H1 (cell line): ENCODE measurements around the gene TMEM198. TPM values are rescaled to one million over a fixed set of nuclear protein-coding genes. Genes with fewer than 3 reads are reported as not detected.

Experiments used
- CTCF ChIA-PET: fragments of 300-600 bp; sonication (Branson Sonifier 250); formaldehyde crosslinking; loops from one replicate; lab custom pipeline; 2021; ENCODE audit not compliant: partially characterized antibody; lab: Charles Lee
- POLR2A ChIA-PET: fragments of 300-600 bp; sonication (Branson Sonifier 250); formaldehyde crosslinking; loops from one replicate; lab custom pipeline; 2021; ENCODE audit warnings: inconsistent platforms; ENCODE audit not compliant: partially characterized antibody; lab: Charles Lee
- DNase-seq, 2 experiments: peaks; one replicate each; pipeline versions ENCODE4 v3.0.0 to v3.0.0-alpha.2; 2010 to 2022; ENCODE audit warnings: low spot score in 2 of 2, low read depth in 1 of 2, mixed read lengths in 1 of 2
- FAIRE-seq: peaks from 2 replicates; lab custom pipeline; 2011; peaks lifted over from hg19 to GRCh38; lab: Jason Lieb, UNC
- H2AFZ ChIP-seq: 2 replicates; pipeline ENCODE4 v1.8.1; 2012; ENCODE audit warnings: low read length, inconsistent platforms
- H2AK5ac ChIP-seq: 2 replicates; pipeline ENCODE4 v1.6.1; 2013; ENCODE audit warnings: low read depth, low read length
- H2BK120ac ChIP-seq: replicated peaks from 2 replicates; pipeline ENCODE3; 2013; ENCODE audit warnings: low read depth, low read length, inconsistent platforms
- H2BK12ac ChIP-seq: 2 replicates; pipeline ENCODE4 v1.6.1; 2013; ENCODE audit warnings: low read depth, low read length
- H2BK15ac ChIP-seq: 2 replicates; pipeline ENCODE4 v1.6.1; 2013; ENCODE audit warnings: low read length
- H2BK20ac ChIP-seq: 2 replicates; pipeline ENCODE4 v1.6.1; 2013; ENCODE audit warnings: low read length
- H2BK5ac ChIP-seq: 2 replicates; pipeline ENCODE4 v1.6.1; 2013; ENCODE audit warnings: low read depth, low read length
- H3K14ac ChIP-seq: 2 replicates; pipeline ENCODE4 v1.6.1; 2013; ENCODE audit warnings: inconsistent platforms; ENCODE audit not compliant: insufficient read length
- H3K18ac ChIP-seq: 2 replicates; pipeline ENCODE4 v1.6.1; 2013; ENCODE audit warnings: low read length; ENCODE audit errors: extremely low read depth
- H3K23ac ChIP-seq: 2 replicates; pipeline ENCODE4 v1.6.1; 2013; ENCODE audit warnings: inconsistent platforms; ENCODE audit not compliant: insufficient read length
- H3K23me2 ChIP-seq: 2 replicates; pipeline ENCODE4 v1.6.1; 2013; ENCODE audit warnings: low read depth, low read length
- H3K27ac ChIP-seq: 2 replicates; pipeline ENCODE4 v1.6.1; 2011; ENCODE audit warnings: low read depth, low read length, inconsistent platforms
- H3K27me3 ChIP-seq, 4 experiments: replicated peaks in 1 of 4; 1 replicate in 1 of 4; 2 replicates in 3 of 4; pipeline versions ENCODE4 v1.6.1 to v1.8.1; 2011 to 2013; ENCODE audit warnings: low read length in 3 of 4, mild to moderate bottlenecking in 3 of 4, inconsistent platforms in 2 of 4, mixed read lengths in 2 of 4, moderate library complexity in 1 of 4; ENCODE audit not compliant: control insufficient read depth in 3 of 4, insufficient read depth in 3 of 4; ENCODE audit errors: extremely low read depth in 1 of 4
- H3K36me3 ChIP-seq, 4 experiments: 2 replicates each; pipeline versions ENCODE4 v1.6.1 to v1.8.1; 2011 to 2013; ENCODE audit warnings: mild to moderate bottlenecking in 4 of 4, low read length in 3 of 4, moderate library complexity in 2 of 4, control low read depth in 1 of 4, inconsistent platforms in 1 of 4; ENCODE audit not compliant: insufficient read depth in 4 of 4, control insufficient read depth in 2 of 4
- H3K4ac ChIP-seq: replicated peaks from 2 replicates; pipeline ENCODE3; 2013; ENCODE audit warnings: low read length, low read depth, mixed read lengths, inconsistent platforms; ENCODE audit not compliant: insufficient read length
- H3K4me1 ChIP-seq, 4 experiments: replicated peaks in 1 of 4; 1 replicate in 1 of 4; 2 replicates in 3 of 4; pipeline versions ENCODE4 v1.6.1 to v1.8.1; 2011 to 2013; ENCODE audit warnings: low read length in 3 of 4, inconsistent platforms in 2 of 4, mixed read lengths in 1 of 4; ENCODE audit not compliant: insufficient read depth in 4 of 4, control insufficient read depth in 3 of 4
- H3K4me2 ChIP-seq, 2 experiments: 2 replicates each; pipeline versions ENCODE4 v1.6.1 to v1.8.1; 2011 to 2013; ENCODE audit warnings: low read depth in 2 of 2, low read length in 2 of 2, control low read depth in 1 of 2, inconsistent platforms in 1 of 2, mild to moderate bottlenecking in 1 of 2; ENCODE audit not compliant: insufficient read depth in 1 of 2
- H3K4me3 ChIP-seq, 4 experiments: fragments of 200-600, 300-600 bp in 1 of 4; sonication (generic), shearing (Covaris generic), sonication (Bioruptor Twin) in 1 of 4; 2 replicates each; pipeline versions ENCODE4 v1.5.1 to v1.8.1; 2011 to 2016; ENCODE audit warnings: low read length in 4 of 4, low read depth in 3 of 4, control low read depth in 2 of 4, inconsistent platforms in 2 of 4, mild to moderate bottlenecking in 2 of 4, mixed read lengths in 1 of 4, moderate library complexity in 1 of 4; ENCODE audit not compliant: insufficient read depth in 2 of 4; ENCODE audit errors: extremely low read depth in 1 of 4
- H3K56ac ChIP-seq: replicated peaks from 2 replicates; pipeline ENCODE3; 2013; ENCODE audit warnings: low read depth, mild to moderate bottlenecking, mixed read lengths, low read length, inconsistent platforms; ENCODE audit not compliant: insufficient read length
- H3K79me1 ChIP-seq: 2 replicates; pipeline ENCODE4 v1.6.1; 2013; ENCODE audit warnings: low read depth, low read length, control low read depth
- H3K79me2 ChIP-seq, 2 experiments: 2 replicates each; pipeline versions ENCODE4 v1.6.1 to v1.8.1; 2012 to 2013; ENCODE audit warnings: low read length in 2 of 2, mild to moderate bottlenecking in 2 of 2, inconsistent platforms in 1 of 2; ENCODE audit not compliant: insufficient read depth in 2 of 2, control insufficient read depth in 1 of 2
- H3K9ac ChIP-seq, 4 experiments: replicated peaks in 1 of 4; 1 replicate in 1 of 4; 2 replicates in 3 of 4; pipeline versions ENCODE4 v1.6.1 to v1.8.1; 2011 to 2013; ENCODE audit warnings: low read depth in 3 of 4, low read length in 3 of 4, control low read depth in 2 of 4, mild to moderate bottlenecking in 2 of 4, moderate library complexity in 2 of 4, inconsistent platforms in 1 of 4; ENCODE audit errors: extremely low read depth in 1 of 4
- H3K9me3 ChIP-seq, 2 experiments: 2 replicates each; pipeline versions ENCODE4 v1.6.1 to v1.8.1; 2012 to 2013; ENCODE audit warnings: mild to moderate bottlenecking in 2 of 2, moderate library complexity in 2 of 2, control low read depth in 1 of 2, inconsistent platforms in 1 of 2, low read depth in 1 of 2, low read length in 1 of 2, mixed read lengths in 1 of 2; ENCODE audit not compliant: insufficient read depth in 2 of 2
- H4K20me1 ChIP-seq, 2 experiments: replicated peaks in 1 of 2; 2 replicates each; pipeline versions ENCODE3 to v1.8.1; 2011 to 2013; ENCODE audit warnings: inconsistent platforms in 2 of 2, low read length in 2 of 2, mild to moderate bottlenecking in 1 of 2; ENCODE audit not compliant: insufficient read depth in 2 of 2, control insufficient read depth in 1 of 2
- H4K5ac ChIP-seq: 2 replicates; pipeline ENCODE4 v1.6.1; 2013; ENCODE audit warnings: low read length, low read depth, mixed read lengths, inconsistent platforms; ENCODE audit not compliant: insufficient read length
- H4K8ac ChIP-seq: 2 replicates; pipeline ENCODE4 v1.8.0; 2013; ENCODE audit warnings: mild to moderate bottlenecking, moderate library complexity, low read length, inconsistent platforms; ENCODE audit not compliant: insufficient read depth; ENCODE audit errors: extremely low read depth
- H4K91ac ChIP-seq: replicated peaks from 2 replicates; pipeline ENCODE3; 2013; ENCODE audit warnings: low read length, mixed read lengths, inconsistent platforms; ENCODE audit not compliant: insufficient read length
- BRCA1 ChIP-seq: IDR thresholded peaks from 2 replicates; pipeline ENCODE4 v1.6.1; 2012; ENCODE audit warnings: low read depth, low read length, improper control_type of control experiment
- CBX5 ChIP-seq: fragments of 300-800, 300-1000 bp; sonication (generic); IDR thresholded peaks from 2 replicates; pipeline ENCODE4 v1.7.1; 2016; ENCODE audit warnings: antibody characterized with exemption, low read length, low read depth
- CHD1 ChIP-seq: IDR thresholded peaks from 2 replicates; pipeline ENCODE4 v1.6.1; 2012; ENCODE audit warnings: low read depth, low read length, improper control_type of control experiment
- E2F6 ChIP-seq: IDR thresholded peaks from 2 replicates; pipeline ENCODE4 v1.6.1; 2012; ENCODE audit warnings: inconsistent platforms
- EZH2 ChIP-seq: fragments of 200-600 bp; sonication (generic); IDR thresholded peaks from 2 replicates; pipeline ENCODE4 v1.7.1; 2012; ENCODE audit warnings: low read depth, mild to moderate bottlenecking, moderate library complexity, low read length, inconsistent platforms; ENCODE audit not compliant: severe bottlenecking
- POU5F1 ChIP-seq: IDR thresholded peaks from 2 replicates; pipeline ENCODE4 v1.6.1; 2011; ENCODE audit warnings: low read depth, mild to moderate bottlenecking, low read length, moderate library complexity
- RFX5 ChIP-seq: IDR thresholded peaks from 2 replicates; pipeline ENCODE4 v1.6.1; 2011; ENCODE audit warnings: low read depth, low read length, improper control_type of control experiment, borderline replicate concordance
- ZNF274 ChIP-seq: IDR thresholded peaks from 2 replicates; pipeline ENCODE4 v1.7.0; 2012; ENCODE audit warnings: low read length, borderline replicate concordance; ENCODE audit errors: extremely low read depth
- WGBS, 2 experiments: shearing (Covaris generic) in 1 of 2; methylation state at CpG; one replicate each; pipeline versions ENCODE4 v1.1.6 to v1.1.7; 2013 to 2015; ENCODE audit warnings: low lambda C conversion rate in 2 of 2, mixed read lengths in 2 of 2, inconsistent platforms in 1 of 2, low coverage in 1 of 2, missing lambda C conversion rate in 1 of 2; ENCODE audit not compliant: insufficient replicate concordance in 2 of 2, insufficient coverage in 1 of 2, insufficient read length in 1 of 2; ENCODE audit errors: extremely low coverage in 1 of 2, missing lambda C conversion rate in 1 of 2; 5-methylcytosine and 5-hydroxymethylcytosine counted together
- polyA plus RNA-seq, 7 experiments: library from polyadenylated mRNA; depleted of rRNA in 3 of 7; stranded (reverse) in 5 of 7; unstranded in 2 of 7; fragments of >200 nt in 5 of 7; fragments of 200-250 nt in 2 of 7; gene quantifications; 1 replicate in 5 of 7; 2 replicates in 1 of 7; 4 replicates in 1 of 7; pipeline versions ENCODE4 v1.2.1 to v1.2.3, GENCODE V29; 2011 to 2013; ENCODE audit warnings: missing spikeins in 2 of 7, mixed read lengths in 2 of 7
- total RNA-seq: library from RNA; stranded (reverse); fragmentation: NEBNext Ultra II Directional; extraction: Animal tissue kit (Norgen Biotek cat#: 25700); gene quantifications from 2 replicates; pipeline ENCODE4 v1.2.1, GENCODE V29; 2021

TMEM198 gene
- total and polyA plus RNA-seq, 2 of the 8 experiments (the other 6 are each of a cell fraction or from before 2014, with no cell fraction given), result 10.2 to 10.4 TPM

- Histone ChIP-seq H3K36me3 (no peaks in the 10 kb centered on the region), H3K9ac (no peak overlapping the region), H4K91ac (no peak overlapping the region), H2AFZ (no peak overlapping the region), H3K23ac (no peak overlapping the region), H3K4me3 (peak overlapping the region in 3 of 4 experiments; percentile 7 to 22 (median 15); a peak in 2 of 8 replicates), H2BK12ac (peak overlapping the region; percentile 31; the same call in 1 of the 2 replicates), H3K27ac (no peak overlapping the region), H3K9me3 (no peaks in the 10 kb centered on the region), H4K8ac (no peak overlapping the region), H3K27me3 (peaks cover 2 to 53% (median 46%) of the 10 kb centered on the region in 4 experiments), H3K79me1 (no peaks in the 10 kb centered on the region), H2BK120ac (no peak overlapping the region), H3K4me1 (peaks cover 4 to 48% (median 41%) of the 10 kb centered on the region in 4 experiments), H3K4me2 (peak overlapping the region; percentile 40 to 58; a peak in 3 of 4 replicates), H3K79me2 (no peaks in the 10 kb centered on the region), H4K5ac (no peak overlapping the region), H3K14ac (no peak overlapping the region), H2BK15ac (peak overlapping the region; percentile 81; the same call in 1 of the 2 replicates), H3K4ac (no peak overlapping the region), H2BK5ac (no peak overlapping the region), H3K23me2 (peaks cover 9% of the 10 kb centered on the region), H2AK5ac (no peak overlapping the region), H3K18ac (no peak overlapping the region), H3K56ac (no peak overlapping the region), H4K20me1 (peaks cover 2 to 5% of the 10 kb centered on the region in 2 experiments), H2BK20ac (no peak overlapping the region)
- ChIA-PET POLR2A (interaction anchor here (11.0 kb wide), 1 partner anchor 22 kb away, joined by 216 read pairs; the partner anchor contains the start of gene GMPPA), CTCF (interaction anchor here (0.8 to 113.1 kb wide), 10 partner anchors 8 to 192 kb away, joined by 3 to 7248 read pairs (median 3); partner anchors contain the start of genes CHPF, DES, GMPPA and SPEG)
- 50% methylated on average over 4 of the region's 4 CpGs; no CpG with 5 or more reads in 1 of the 2 experiments for WGBS, 2 experiments
- FAIRE-seq, result no peak
- TF ChIP-seq CBX5 (no peak), CHD1 (no peak), E2F6 (no peak), EZH2 (peak; percentile 7), ZNF274 (no peak), BRCA1 (no peak), POU5F1 (no peak), RFX5 (no peak)
- no peak for DNase-seq
Observed at GRCh38 chr2:219513787-219514186, 30.0 kb upstream of the TMEM198 start.
